Fibroblast of lung (primary cell): ENCODE measurements around the gene SUSD1. TPM values are rescaled to one million over a fixed set of nuclear protein-coding genes. Genes with fewer than 3 reads are reported as not detected.
"Not testable (repeated sequence)": the region's sequence is repeated elsewhere in the genome, so short reads cannot be mapped to it uniquely, and the experiment has no call there.

ENCODE experiments used
- DNase-seq, 2 donors: peaks; one replicate each; pipeline versions ENCODE4 v3.0.0 to v3.0.0-alpha.2; 2010; ENCODE audit warnings: low read depth in 2 of 2
- H2AFZ ChIP-seq: 2 replicates; pipeline ENCODE4 v1.5.1; 2012; ENCODE audit warnings: low read length, control low read depth, inconsistent platforms
- H3K27ac ChIP-seq: 2 replicates; pipeline ENCODE4 v1.5.1; 2011; ENCODE audit warnings: low read length, control low read depth; ENCODE audit not compliant: insufficient read depth
- H3K27me3 ChIP-seq: 2 replicates; pipeline ENCODE4 v1.5.1; 2011; ENCODE audit warnings: mild to moderate bottlenecking, low read length; ENCODE audit not compliant: control insufficient read depth, insufficient read depth
- H3K36me3 ChIP-seq: 2 replicates; pipeline ENCODE4 v1.5.1; 2011; ENCODE audit warnings: low read length; ENCODE audit not compliant: control insufficient read depth, insufficient read depth
- H3K4me1 ChIP-seq: 2 replicates; pipeline ENCODE4 v1.5.1; 2011; ENCODE audit warnings: low read length; ENCODE audit not compliant: control insufficient read depth, insufficient read depth; ENCODE audit errors: extremely low read depth
- H3K4me2 ChIP-seq: 2 replicates; pipeline ENCODE4 v1.5.1; 2011; ENCODE audit warnings: low read length, control low read depth; ENCODE audit not compliant: insufficient read depth; ENCODE audit errors: extremely low read depth
- H3K4me3 ChIP-seq, 4 experiments: fragments of 200-600 bp in 1 of 4; sonication (generic) in 1 of 4; replicated peaks in 1 of 4; 2 replicates each; pipeline ENCODE4 v1.5.1; 2011 to 2016; ENCODE audit warnings: low read length in 4 of 4, low read depth in 3 of 4, mild to moderate bottlenecking in 3 of 4, control low read depth in 2 of 4, inconsistent platforms in 1 of 4, mixed read lengths in 1 of 4; ENCODE audit not compliant: insufficient read depth in 1 of 4; ENCODE audit errors: control extremely low read depth in 1 of 4
- H3K79me2 ChIP-seq: 2 replicates; pipeline ENCODE4 v1.5.1; 2012; ENCODE audit warnings: mild to moderate bottlenecking, low read length, inconsistent platforms; ENCODE audit not compliant: control insufficient read depth, insufficient read depth
- H3K9ac ChIP-seq: 2 replicates; pipeline ENCODE4 v1.5.1; 2011; ENCODE audit warnings: mild to moderate bottlenecking, low read length, control low read depth; ENCODE audit not compliant: insufficient read depth
- H3K9me3 ChIP-seq: 2 replicates; pipeline ENCODE4 v1.5.1; 2012; ENCODE audit warnings: low read depth, low read length; ENCODE audit not compliant: control insufficient read depth, insufficient read depth
- H4K20me1 ChIP-seq: 2 replicates; pipeline ENCODE4 v1.5.1; 2011; ENCODE audit warnings: low read length; ENCODE audit not compliant: control insufficient read depth, insufficient read depth; ENCODE audit errors: extremely low read depth
- CTCF ChIP-seq, 2 donors: IDR thresholded peaks in 1 of 2; conservative IDR thresholded peaks in 1 of 2; 1 replicate in 1 of 2; 2 replicates in 1 of 2; pipeline ENCODE4 v1.5.1; 2011 to 2012; ENCODE audit warnings: low read length in 2 of 2, control low read depth in 1 of 2, inconsistent platforms in 1 of 2, low read depth in 1 of 2, mild to moderate bottlenecking in 1 of 2
- EZH2 ChIP-seq: IDR thresholded peaks from 2 replicates; pipeline ENCODE4 v1.5.1; 2012; ENCODE audit warnings: low read length, control low read depth, mild to moderate bottlenecking; ENCODE audit errors: missing control alignments
- polyA plus RNA-seq, 2 donors: library from polyadenylated mRNA; depleted of rRNA in 1 of 2; stranded (reverse) in 1 of 2; unstranded in 1 of 2; fragments of >200 nt; gene quantifications; 2 replicates each; pipeline ENCODE4 v1.2.1, GENCODE V29; 2011 to 2012; ENCODE audit warnings: missing spikeins in 1 of 2
- total RNA-seq: library from RNA; depleted of rRNA; stranded (reverse); fragments of >200 nt; gene quantifications from 2 replicates; pipeline ENCODE4 v1.2.1, GENCODE V29; 2014

The SUSD1 gene
- total and polyA plus RNA-seq, 2 donors (not counting 1 experiment from before 2014, with no cell fraction given): 27.4 to 28.6 TPM

- Histone ChIP-seq H3K36me3 (no peaks in the 10 kb centered on the region), H3K9ac (no peak overlapping the region), H3K79me2 (no peaks in the 10 kb centered on the region), H4K20me1 (no peaks in the 10 kb centered on the region), H2AFZ (no peak overlapping the region), H3K4me1 (no peaks in the 10 kb centered on the region), H3K9me3 (no peaks in the 10 kb centered on the region), H3K4me2 (no peak overlapping the region), H3K27ac (no peak overlapping the region), H3K4me3 (no peak overlapping the region), H3K27me3 (no peaks in the 10 kb centered on the region)
- no peak for DNase-seq
- no peak for TF ChIP-seq CTCF (conservative IDR thresholded peaks at IDR 0.05 in 1 of 2, IDR thresholded peaks at IDR 0.05 in 1 of 2; ENCODE audit: low read depth in 1 of 2, low read length in 2 of 2)
- TF ChIP-seq EZH2: no peak
These were observed 18.6 kb upstream of the SUSD1 start for GRCh38 chr9:112193572-112194288.

- H2AFZ ChIP-seq, H3K27me3 ChIP-seq, H3K4me3 ChIP-seq, DNase-seq, H4K20me1 ChIP-seq, H3K9ac ChIP-seq, H3K9me3 ChIP-seq, H3K27ac ChIP-seq, H3K36me3 ChIP-seq, H3K79me2 ChIP-seq, H3K4me1 ChIP-seq, H3K4me2 ChIP-seq: not testable (repeated sequence)
These were observed 15.2 kb upstream of the SUSD1 start for GRCh38 chr9:112190320-112190719.

- Histone ChIP-seq H3K4me2 (no peak overlapping the region), H3K27ac (no peak overlapping the region), H2AFZ (no peak overlapping the region), H3K4me1 (no peaks in the 10 kb centered on the region), H3K27me3 (no peaks in the 10 kb centered on the region), H3K4me3 (no peak overlapping the region), H3K9me3 (no peaks in the 10 kb centered on the region), H3K79me2 (no peaks in the 10 kb centered on the region), H3K36me3 (no peaks in the 10 kb centered on the region), H3K9ac (no peak overlapping the region), H4K20me1 (no peaks in the 10 kb centered on the region)
- DNase-seq: no peak
- TF ChIP-seq EZH2 (no peak), CTCF (conservative IDR thresholded peaks at IDR 0.05 in 1 of 2, IDR thresholded peaks at IDR 0.05 in 1 of 2; ENCODE audit: low read depth in 1 of 2, low read length in 2 of 2) (no peak)
These were observed 13.8 kb upstream of the SUSD1 start for GRCh38 chr9:112188884-112189283.
